Activated CD4-positive, CD25-positive, alpha-beta regulatory T cell treated with anti-CD3 and anti-CD28 coated beads, Interleukin-2, amount 50 U/mL, for 16 hours (primary cell): ENCODE measurements around the gene MED13L.
"Not testable (repeated sequence)": the region's sequence is repeated elsewhere in the genome, so short reads cannot be mapped to it uniquely, and the experiment has no call there.

Experiments
- DNase-seq: peaks from one replicate; pipeline ENCODE4 v3.0.0-alpha.2; 2020; ENCODE audit warnings: low read depth, low spot score

MED13L gene

DNA sequence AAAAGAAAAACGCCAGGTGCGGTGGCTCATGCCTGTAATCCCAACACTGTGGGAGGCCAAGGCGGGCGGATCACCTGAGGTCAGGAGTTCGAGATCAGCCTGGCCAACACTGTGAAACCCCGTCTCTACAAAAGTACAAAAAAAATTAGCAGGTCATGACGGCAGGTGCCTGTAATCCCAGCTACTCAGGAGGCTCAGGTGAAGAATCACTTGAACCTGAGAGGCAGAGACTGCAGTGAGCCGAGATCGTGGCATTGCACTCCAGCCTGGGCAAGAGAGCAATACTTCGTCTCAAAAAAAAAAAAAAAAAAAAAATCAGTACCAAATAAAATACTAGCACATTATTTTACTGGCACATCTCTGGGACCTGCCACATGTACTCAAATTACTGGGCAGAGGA is 145.5 kb downstream of the MED13L start:
- DNase-seq, result not testable (repeated sequence)

GRCh38 chr12:116131176-116131575 is 146.3 kb downstream of the MED13L start:
- DNase-seq, result no peak

GRCh38 chr12:116130431-116130830 is 147.1 kb downstream of the MED13L start:
- DNase-seq, result no peak

- no peak for DNase-seq
Measured at GRCh38 chr12:116128779-116129178, 148.7 kb downstream of the MED13L start.

DNA sequence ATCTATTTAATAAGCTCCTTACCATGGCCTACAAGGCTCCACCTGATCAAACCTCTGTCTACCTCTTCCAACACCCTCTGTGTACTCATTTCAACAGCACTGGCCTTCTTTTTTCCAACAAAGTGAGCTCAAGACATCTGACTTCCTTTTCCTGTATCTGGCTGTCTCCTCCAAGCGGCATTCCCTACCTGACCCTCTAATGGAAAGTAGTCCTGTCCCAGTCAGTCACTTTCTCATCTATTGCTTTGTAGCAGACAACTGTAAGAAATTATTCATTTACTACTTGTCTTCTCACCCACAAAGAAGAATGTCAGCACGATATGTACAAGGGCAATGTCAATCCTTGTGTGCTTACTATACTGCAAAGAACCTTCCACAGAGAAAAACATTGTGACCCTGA is 149.6 kb downstream of the MED13L start:
- no peak for DNase-seq

- no peak for DNase-seq
Measured at GRCh38 chr12:116126610-116127009, 150.9 kb downstream of the MED13L start.

GRCh38 chr12:116125956-116126566 is 151.4 kb downstream of the MED13L start:
- DNase-seq, result no peak

DNA sequence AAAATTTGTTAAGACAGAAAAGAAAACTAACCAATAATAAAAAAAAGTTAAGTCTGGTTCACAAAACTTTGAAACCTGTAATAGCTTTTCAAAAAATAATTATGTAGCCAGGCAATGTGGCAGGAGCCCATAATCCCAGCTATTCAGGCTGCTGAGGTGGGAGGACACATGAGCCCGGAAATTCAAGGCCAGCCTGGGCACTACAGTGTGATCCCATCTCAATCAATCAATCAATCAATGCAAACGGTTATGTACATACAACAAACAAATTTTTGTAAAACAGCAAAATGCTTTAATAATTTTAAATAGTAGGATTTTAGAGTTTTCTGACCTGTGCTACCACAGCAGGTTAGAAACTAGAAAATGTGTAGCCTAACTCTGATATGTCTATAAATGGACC is 152.4 kb downstream of the MED13L start:
- no peak for DNase-seq

DNA sequence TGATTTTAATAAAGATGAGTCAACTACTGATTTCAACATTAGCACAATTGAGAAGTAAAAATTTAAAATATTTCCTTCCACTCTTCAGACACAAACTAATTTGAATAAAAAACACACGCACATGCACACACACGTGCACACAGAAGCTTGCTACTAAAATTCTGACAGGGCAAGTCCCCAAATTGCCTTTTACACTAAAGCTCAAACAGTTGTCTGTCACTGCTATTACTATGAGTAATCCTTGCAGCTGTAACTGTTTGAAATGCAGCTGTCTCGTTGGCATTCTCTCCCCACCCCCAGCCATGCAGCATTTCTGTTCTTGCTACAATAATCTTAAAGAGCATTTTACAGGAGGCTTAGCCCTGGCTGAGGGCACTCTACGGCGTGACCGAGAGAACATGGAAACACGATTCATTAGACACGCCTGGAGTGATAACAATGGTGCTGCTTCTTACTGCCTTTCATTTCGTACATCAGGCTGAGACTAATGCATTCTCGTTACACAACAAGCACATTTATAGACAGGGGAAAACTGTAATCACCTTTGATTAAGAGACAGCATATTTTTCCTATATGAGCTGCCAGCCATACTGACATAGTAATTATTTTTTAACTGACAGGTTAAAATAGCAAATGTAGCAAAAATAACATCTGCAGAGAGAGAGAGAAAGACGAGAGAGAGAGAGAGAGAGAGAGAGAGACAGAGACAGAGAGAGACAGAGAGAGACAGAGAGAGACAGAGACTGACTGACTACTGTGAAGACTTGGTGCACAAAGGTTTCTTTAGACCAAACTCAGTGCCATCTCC is 153.8 kb downstream of the MED13L start:
- no peak for DNase-seq

DNA sequence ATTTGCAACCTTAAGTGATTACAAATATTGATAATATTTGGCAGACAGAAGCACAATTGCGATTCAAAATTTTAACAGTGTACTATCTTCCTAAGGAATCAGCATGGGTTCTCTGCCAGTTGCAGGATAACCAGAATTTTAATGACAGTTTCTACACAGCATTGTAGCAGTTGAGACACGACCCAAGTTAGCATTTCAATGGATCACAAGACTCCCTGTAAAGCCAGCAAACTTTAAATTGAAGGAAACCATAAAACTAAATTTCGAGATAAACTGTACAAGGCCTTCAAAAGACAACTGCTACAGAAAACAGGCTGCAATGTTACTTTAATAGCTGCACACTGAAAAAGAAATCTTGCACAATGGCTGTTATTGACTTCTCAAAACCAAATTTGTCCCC is 154.9 kb downstream of the MED13L start:
- DNase-seq, result no peak

- DNase-seq, result no peak
Measured at GRCh38 chr12:116121453-116121871, 156.0 kb downstream of the MED13L start.

- DNase-seq, result no peak
Measured at GRCh38 chr12:116116650-116117424, 160.7 kb downstream of the MED13L start.

DNA sequence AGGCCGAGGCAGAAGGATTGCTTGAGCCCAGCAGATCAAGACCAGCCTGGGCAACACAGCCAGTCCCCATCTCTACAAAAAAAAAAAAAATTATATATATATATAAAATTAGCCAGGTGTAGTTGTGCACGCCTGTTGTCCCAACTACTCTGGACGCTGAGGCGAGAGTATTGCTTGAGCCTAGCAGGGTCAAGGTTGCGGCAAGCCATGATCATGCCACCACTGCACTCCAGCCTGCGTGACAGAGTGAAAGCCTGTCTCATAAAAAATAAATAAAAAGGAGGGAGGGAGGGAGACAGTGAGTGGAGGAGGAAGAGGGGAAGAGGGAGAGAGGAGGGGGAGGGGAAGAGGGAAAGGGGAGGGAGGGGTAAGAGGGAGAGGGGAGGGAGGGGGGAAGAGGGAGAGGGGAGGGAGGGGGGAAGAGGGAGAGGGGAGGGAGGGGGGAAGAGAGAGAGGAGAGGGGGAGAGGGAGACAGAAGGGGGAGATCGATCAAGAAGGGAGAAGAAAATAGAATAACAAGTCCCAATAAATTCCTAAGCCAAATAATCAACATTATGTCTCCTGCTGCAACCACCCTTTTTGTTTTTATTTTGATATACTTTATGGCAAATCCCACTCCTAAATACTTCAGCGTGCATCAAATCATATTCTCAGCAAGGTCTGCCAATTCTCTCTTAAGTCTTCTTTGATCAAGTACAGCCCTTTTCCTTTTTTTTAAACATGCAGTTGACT is 163.9 kb downstream of the MED13L start:
- DNase-seq, result no peak

DNA sequence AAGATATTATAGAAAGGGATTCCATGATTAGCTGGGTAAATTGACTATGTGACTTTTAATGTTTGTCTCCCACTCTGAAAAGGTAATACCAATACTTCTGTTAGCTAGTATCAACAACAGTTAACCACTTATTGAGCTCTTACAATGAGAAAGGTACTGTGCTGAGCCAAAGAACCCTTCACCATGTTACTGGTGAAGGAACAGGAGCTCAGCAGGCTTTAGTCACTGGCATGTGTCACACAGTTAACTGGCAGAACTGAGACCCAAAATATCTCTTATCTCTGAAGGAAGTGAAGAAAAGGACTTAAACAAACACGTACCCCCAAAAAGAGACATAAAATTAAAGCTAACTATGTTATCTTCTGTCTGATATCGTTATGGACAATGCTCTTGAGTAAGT is 170.6 kb downstream of the MED13L start:
- DNase-seq, result no peak

- no peak for DNase-seq
Measured at GRCh38 chr12:116104167-116104767, 173.2 kb downstream of the MED13L start.

DNA sequence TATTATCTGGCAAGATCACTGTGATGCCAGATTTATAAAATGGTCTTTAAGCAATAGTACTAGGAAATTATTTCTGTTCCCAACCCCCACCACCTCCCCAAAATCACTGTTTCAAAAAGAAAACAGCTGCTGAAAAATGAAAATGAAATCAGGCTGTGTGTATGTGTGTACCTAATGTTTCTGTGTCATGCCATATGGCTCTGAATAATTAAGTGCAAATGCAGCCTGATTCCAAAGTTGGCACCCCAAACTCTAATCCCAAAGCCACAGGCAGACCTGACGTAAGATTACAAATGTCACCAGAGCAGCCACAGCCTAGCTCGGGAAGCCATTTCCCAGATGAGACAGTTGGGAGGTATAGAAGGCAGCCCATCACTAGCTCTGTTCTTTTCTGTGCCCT is 175.5 kb downstream of the MED13L start:
- DNase-seq, result no peak

DNA sequence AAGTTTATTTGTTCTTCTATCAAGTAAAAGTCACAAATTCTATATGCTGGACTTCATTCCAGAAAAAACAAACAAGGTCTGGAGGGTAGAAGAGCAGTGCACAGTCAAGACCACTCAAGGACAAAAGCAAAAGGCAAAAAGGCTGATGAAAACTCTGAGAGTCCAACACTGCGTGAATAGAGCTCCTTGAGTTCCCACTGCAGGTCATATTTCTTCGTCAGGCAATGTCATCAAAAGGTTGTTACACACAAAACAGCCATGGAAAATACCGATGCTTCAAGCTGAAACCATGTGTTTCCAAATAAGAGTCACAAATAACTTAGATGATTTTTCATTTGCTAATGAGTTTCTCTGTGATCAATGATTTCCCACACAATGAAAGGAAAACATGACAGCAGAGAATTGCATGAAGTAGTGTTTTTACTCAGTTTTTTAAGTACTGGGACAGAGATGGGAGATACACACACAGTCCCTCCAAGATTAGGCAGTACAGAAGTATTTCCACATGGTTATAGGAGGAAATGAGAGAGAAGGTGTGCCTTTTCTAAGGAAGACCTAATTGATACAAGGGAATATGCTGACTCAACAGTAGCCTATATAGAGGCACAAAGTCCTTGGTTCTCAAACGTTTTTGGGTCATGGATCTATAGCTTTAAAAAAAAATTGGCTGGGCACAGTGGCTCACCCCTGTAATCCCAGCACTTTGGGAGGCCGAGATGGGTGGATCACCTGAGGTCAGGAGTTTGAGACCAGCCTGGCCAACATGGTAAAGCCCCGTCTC is 177.7 kb downstream of the MED13L start:
- DNase-seq, result no peak

DNA sequence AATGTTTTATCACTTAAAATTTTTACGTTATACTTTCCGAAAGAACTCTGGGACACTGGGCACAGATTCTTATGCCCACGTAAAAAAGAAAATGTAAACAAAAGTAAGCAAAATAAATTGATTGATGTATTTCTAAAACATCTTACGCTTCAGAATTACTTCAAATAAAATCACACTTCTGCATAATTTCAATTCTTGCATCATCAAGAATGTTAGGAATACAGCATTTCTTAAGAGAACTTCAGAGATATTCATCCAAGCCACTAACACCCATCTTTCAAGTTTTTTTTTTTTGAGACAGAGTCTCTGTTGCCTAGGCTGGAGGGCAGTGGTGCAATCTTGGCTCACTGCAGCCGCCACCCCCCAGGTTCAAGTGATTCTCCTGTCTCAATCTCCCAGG is 180.6 kb downstream of the MED13L start:
- DNase-seq, result no peak

- DNase-seq, result no peak
Measured at GRCh38 chr12:116094475-116094874, 183.0 kb downstream of the MED13L start.

GRCh38 chr12:116093915-116094314 is 183.6 kb downstream of the MED13L start:
- DNase-seq, result no peak

GRCh38 chr12:116092776-116093175 is 184.7 kb downstream of the MED13L start:
- DNase-seq, result no peak
